ENCODE data around the gene PHF24.

DNA sequence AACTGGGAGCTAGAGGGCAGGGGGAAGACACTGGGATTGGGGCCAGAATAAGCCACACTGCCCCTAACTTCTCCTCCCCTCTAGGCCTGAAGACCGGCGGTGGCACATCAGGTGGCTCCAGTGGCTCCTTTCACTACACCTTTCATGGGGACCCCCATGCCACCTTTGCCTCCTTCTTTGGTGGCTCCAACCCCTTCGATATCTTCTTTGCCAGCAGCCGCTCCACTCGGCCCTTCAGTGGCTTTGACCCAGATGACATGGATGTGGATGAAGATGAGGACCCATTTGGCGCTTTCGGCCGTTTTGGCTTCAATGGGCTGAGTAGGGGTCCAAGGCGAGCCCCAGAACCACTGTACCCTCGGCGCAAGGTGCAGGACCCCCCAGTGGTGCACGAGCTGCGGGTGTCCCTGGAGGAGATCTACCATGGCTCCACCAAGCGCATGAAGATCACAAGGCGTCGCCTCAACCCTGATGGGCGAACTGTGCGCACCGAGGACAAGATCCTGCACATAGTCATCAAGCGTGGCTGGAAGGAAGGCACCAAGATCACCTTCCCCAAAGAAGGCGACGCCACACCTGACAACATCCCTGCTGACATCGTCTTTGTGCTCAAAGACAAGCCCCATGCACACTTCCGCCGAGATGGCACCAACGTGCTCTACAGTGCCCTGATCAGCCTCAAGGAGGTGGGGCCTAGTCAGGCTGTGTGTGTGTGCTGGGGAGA lies 38.3 kb downstream of the PHF24 start:
- TF ChIP-seq CTCF (IDR thresholded peaks at IDR 0.05) = no peak
- no peak for TF ChIP-seq POLR2A (IDR thresholded peaks at IDR 0.05)

Measured in tibial nerve (tissue), 3 donors.